ENCODE measurements around the gene DENND1A.

DENND1A gene

DNA sequence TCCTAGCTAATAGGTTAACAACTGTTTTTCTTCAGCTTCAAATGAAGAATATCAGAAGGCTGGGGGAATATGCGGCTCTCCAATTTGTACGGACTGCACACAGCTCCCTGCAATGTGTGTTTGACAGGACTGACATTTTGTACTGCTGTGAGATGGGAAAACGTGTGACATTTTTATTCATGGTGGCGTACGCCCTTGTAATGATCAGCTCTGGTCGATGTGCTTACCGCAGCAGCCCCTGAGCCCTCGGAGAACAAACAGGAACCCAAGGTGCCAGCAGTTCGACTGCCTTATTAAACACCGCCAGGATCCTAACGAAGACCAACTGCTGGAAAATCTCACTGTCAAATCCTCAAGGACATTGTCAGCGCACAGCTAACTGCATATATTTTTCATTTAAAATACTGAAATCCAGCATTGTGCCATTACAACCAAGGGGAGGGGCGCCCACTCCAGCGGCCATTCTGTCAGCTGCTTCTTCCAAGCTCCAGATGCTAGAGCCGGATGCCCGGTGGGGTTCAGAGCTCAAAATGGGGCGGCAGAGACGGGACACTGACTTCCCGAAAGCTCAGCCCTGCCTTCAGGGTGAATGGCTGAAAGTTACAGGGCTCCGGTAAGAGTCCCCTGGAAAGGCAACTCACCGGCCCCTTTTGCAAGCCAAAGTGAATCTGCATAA lies 507.2 kb downstream of the DENND1A start:
- in situ Hi-C loops (cut with HindIII; ENCODE audit: low sequenced_read_pairs), result no loop called here

DNA sequence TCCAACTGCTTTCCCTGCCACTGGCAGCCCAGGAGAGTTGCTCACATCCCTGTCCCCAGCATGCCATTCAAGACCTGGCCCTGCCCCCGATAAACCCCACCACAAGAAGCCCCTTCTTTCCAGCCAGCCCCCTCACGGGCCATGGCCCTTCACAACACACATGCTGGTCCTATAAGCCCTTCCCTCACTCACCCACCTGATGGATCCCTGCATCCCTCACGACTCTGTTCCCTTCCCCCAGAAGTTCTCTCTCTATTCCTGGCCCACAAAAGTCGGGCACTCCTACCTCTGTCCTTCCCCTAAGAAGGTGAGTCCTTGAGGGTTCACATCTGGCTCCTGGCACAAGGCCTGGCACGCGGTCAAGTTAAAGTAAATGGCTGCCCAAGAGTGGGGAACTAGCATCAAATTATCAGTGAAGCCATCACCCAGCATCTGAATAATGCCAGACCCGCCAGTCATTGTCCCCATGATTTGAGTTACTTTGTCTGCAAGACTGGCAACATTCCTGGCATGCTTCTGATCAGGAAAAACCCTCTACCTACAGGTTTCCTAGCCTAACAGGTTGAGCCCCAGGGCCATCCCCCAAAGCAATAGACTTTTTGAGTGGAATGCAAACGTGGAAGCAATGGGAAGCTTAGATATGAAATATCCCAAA lies 508.0 kb downstream of the DENND1A start:
- in situ Hi-C loops (cut with HindIII; ENCODE audit: low sequenced_read_pairs), result no loop called here

DNA sequence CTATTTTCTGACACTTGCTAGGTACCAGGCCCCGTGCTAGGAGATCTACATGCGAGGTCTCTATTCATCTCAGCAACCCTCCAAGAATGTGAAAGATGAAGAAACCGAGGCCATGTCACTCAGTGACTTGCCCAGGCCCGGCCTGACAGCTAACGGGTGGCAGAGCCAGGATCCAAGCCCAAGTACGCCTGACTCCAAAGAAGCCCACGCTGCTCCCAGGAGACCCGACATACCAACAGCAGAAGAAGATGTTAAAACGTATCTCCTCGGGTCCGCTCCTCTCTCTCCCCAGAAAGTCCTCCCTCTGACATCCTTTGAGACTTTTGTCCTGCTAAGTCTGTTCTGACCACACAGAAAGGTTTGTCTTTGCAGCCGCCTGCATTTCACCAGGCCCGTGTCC lies 508.7 kb downstream of the DENND1A start:
- in situ Hi-C loops (cut with HindIII; ENCODE audit: low sequenced_read_pairs), result no loop called here

DNA sequence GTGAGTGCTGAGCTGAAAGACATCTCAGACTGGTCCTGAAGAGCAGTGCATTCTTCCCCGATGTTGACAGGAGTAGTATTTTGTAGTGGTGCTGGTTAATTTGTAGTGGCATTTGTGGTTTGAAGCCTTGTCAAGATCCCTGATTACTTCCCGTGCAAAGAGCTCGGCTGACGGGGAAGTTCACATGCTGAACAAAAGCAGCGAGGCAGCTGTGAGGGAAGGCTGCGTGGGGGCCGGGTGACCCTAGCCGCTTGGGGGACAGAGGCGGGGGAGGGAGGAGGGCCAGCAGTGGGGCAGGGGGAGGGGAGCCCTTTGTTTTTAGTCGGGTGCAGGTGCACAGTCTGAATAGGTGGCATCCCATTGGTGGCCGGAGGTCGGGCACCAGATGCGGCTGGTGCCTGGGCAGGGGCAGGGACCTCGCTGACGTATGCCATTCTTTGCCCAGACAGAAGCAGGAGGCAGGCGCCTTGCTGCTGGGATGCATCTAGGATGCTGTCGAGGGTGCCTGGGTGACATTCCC lies 509.3 kb downstream of the DENND1A start:
- in situ Hi-C loops (cut with HindIII; ENCODE audit: low sequenced_read_pairs), result no loop called here

- in situ Hi-C loops (cut with HindIII; ENCODE audit: low sequenced_read_pairs), result no loop called here
Measured at GRCh38 chr9:123419721-123420591, 510.0 kb downstream of the DENND1A start.

DNA sequence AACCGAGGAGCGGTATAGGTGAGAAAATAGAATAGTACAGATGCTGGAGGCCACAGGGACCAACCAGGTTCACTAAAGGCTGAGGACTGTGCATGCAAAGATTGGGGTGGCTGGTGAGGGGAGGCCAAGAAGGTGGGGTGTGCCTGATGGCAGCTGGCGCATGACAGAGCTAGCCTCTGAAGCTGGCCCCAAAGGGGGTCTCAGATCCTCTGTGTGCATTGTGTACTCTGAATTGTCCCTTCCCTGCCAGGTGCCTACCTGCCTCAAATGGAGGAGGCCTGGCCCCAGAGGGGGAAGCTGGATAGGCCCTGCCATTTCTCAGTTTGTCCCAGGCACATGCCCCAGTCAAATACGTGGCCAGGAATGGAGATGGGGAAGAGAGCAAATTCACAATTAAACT lies 510.8 kb downstream of the DENND1A start:
- in situ Hi-C loops (cut with HindIII; ENCODE audit: low sequenced_read_pairs), result no loop called here

GRCh38 chr9:123418506-123418905 lies 511.4 kb downstream of the DENND1A start:
- in situ Hi-C loops (cut with HindIII; ENCODE audit: low sequenced_read_pairs), result no loop called here

GRCh38 chr9:123418052-123418430 lies 511.9 kb downstream of the DENND1A start:
- in situ Hi-C loops (cut with HindIII; ENCODE audit: low sequenced_read_pairs), result no loop called here

- in situ Hi-C loops (cut with HindIII; ENCODE audit: low sequenced_read_pairs), result no loop called here
Measured at GRCh38 chr9:123417289-123418051, 512.5 kb downstream of the DENND1A start.

DNA sequence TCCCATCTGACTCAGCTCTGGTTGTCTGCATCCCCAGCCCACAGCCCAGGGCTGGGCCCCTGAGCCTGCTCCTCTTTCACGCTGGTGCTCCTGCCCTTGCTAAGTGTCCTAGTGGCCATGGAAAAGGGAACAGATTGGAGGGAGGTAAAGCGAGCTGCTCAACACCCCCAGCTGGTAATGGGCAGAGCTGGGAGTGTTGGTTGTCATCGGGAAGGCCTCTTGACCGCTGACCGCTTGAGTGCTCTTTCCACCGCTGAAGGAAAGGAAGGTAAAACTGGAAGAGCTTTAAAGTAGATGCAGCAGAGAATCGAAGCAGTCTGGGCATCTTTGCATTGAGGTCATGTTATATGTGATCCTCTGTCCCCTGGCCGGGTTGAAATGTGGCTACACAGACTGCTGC lies 513.8 kb downstream of the DENND1A start:
- in situ Hi-C loops (cut with HindIII; ENCODE audit: low sequenced_read_pairs), result no loop called here

GRCh38 chr9:123414936-123415930 lies 514.7 kb downstream of the DENND1A start:
- in situ Hi-C loops (cut with HindIII; ENCODE audit: low sequenced_read_pairs), result no loop called here

GRCh38 chr9:123414204-123414603 lies 515.7 kb downstream of the DENND1A start:
- in situ Hi-C loops (cut with HindIII; ENCODE audit: low sequenced_read_pairs), result no loop called here

DNA sequence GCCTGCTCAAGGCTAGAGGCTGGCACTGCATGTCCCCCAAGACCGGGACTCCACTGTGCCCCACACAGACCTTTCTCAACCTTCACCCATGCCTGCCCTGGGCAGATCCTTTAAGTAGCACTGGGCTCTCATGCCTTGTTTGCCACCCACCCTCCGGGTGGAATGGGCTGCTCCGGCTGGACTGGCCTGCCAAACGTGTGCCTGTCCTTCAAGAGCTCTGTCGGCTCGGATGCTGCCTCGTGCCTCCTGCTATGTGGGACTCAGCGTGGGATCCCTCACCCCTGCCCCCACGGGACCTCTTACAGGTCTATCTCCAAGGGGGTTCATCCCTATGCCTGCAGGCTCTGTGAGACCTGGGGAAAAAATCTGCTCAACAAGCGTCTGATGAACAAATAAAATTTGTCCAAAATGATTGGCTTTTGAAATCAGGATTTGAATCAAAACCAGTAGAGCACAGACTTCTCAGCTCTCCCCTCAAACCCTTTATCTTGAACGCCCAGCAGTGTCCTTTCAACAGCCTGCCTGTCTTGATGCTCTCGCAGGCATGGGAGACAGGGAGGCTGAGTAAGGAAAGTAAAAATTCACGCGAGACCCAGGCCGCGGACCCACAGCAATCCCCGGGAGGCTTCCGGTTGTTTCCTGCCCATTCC lies 517.6 kb downstream of the DENND1A start:
- in situ Hi-C loops (cut with HindIII; ENCODE audit: low sequenced_read_pairs), result no loop called here

- in situ Hi-C loops (cut with HindIII; ENCODE audit: low sequenced_read_pairs), result no loop called here
Measured at GRCh38 chr9:123411636-123412035, 518.3 kb downstream of the DENND1A start.

DNA sequence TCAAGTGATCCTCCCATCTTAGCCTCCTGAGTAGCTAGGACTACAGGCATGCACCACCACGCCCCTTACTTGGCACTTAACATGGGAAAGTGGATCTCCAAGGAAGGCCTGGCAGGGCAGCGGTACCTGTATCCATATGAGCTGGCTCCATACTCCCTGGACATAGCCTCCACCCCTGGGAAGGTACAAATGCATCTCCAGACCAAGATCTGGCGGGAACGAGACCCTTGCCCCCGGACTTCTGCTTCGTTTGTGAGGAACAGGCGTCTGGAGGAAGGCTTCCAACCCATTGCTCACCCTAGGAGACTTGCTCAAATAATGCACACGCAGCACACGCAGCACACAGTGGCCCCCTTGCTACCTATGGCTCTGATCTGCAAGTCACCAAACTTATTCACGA lies 518.7 kb downstream of the DENND1A start:
- in situ Hi-C loops (cut with HindIII; ENCODE audit: low sequenced_read_pairs), result no loop called here

DNA sequence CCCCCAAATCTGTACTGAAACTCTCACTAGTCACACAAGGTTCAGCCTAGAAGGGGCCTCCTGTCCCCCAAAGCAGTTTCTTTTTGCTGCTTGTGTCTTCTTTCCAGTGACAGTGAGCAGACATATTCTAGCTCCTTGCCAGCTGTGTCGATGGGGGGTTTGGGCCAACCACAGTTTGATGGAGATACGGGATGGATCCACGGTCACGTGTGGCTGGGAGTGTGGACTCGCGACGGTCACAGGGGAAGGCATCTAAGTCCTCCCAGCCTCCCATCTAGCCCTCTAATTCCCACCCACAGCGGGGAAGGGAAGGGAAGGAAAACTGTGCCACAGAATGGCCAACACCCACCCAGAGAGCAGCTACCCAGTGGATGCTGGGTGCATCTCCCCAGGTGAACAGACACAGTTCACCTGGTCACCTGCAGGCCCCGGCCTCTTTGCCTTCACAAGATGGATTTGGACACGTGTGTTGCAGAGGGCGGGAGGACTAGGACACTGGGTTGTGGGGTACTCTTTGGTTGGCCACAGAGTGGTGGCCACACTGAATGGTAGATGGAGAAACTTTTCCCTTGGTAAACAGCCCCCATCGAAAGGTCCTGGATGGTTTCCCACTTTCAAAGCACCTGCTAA lies 519.5 kb downstream of the DENND1A start:
- in situ Hi-C loops (cut with HindIII; ENCODE audit: low sequenced_read_pairs), result no loop called here

DNA sequence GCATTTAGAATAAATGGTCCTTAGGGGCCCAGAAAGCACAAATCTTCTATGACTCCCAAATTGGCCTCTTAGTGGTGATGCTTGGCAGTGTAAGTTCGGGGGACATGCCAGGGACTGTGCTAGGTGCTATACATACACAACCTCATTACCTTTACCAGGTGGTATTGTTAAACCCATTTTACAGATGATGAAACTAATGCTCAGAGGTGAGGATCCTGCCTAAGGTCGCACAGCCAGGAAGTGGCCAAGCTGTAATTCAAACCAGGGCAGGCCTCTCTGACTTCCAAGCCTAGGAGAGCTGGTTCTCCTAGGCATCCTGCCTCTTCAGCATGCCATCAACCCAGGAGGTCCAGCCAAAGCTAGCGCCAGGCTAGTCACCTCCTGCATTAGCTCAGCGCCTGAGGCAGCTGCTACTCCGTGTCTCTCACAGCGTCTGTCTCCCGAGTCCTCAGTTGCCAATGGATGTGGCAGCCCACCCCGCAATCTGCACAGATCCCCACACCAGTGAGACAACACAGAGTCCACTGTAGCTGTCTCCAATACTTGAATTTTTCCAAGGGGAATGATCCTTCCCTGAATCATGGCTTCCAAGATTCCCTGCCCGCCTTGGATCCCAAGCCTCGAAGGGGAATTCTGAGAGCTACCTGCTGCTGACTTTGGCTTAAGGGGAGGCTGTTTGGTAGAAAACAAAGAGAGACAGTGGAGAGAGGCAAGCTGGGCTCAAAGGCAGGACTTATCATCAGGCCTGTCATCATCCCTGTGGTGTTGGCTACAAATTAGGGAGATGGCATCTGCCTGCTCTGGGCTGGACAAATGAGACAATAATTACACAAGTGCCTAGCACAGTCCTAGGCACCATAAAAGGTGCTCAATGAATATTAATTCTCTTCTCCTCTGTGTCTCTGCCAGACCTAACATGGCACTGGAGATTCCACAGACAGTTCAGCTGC lies 521.3 kb downstream of the DENND1A start:
- in situ Hi-C loops (cut with HindIII; ENCODE audit: low sequenced_read_pairs), result no loop called here

All from DLD1 (cell line).